SH-SY5Y (cell line): ENCODE data around the gene SLC5A6.
A peak's percentile ranks its signal among the peaks of the same experiment; 100 is the strongest.

Source experiments
- GATA2 ChIP-seq: IDR thresholded peaks from 2 replicates; pipeline ENCODE4 v1.6.1; 2011; ENCODE audit warnings: mild to moderate bottlenecking, low read depth, low read length
- GATA3 ChIP-seq: IDR thresholded peaks from 2 replicates; pipeline ENCODE4 v1.6.1; 2011; ENCODE audit warnings: low read depth, mild to moderate bottlenecking, low read length, moderate library complexity

SLC5A6 gene

GRCh38 chr2:27211943-27212625, at the start of gene SLC5A6, which contains the start of gene ATRAID:
Gene SLC5A6, minus strand, starts transcription at chr2:27212268. Its CDS starts 4,618 bp downstream, at chr2:27207650.
Gene ATRAID, plus strand, starts transcription at chr2:27212041. Its CDS starts 328 bp downstream, at chr2:27212369.
- TF ChIP-seq GATA3 (no peak), GATA2 (no peak; the same call in 1 of the 2 replicates)

GRCh38 chr2:27261241-27261925, 49.3 kb upstream of the SLC5A6 start:
- no peak for TF ChIP-seq GATA3
- no peak for TF ChIP-seq GATA2

- no peak for TF ChIP-seq GATA3
- no peak for TF ChIP-seq GATA2
Measured at GRCh38 chr2:27258051-27258450, 46.0 kb upstream of the SLC5A6 start.

DNA sequence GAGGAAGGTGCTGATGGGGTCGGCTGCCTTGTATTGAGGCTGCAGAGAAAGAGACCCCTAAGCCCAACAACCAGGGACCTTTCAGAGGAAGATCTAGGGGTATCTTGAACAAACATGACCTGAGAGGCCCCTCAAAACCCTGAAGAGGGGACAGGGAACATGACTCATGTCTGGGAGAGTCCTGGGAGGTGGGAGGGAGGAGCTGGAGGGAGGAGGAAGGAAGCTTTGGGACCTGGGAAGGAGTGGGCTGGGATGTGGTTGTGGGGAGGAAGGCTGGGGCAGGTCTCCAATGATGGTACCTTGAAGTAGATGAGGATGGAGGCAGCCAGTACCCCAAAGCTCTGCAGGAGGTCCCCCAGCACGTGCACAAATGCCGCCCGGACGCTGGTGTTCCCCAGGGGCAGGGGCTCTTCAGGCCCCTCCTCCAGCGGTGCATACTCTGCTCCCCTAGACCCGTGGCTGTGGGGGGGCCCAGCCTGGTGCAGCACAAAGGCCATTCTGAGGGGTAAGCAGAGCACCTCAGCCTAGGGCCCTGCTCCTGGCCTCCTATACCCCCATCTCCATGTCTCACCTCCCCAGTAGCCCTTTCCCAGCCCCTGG, 44.9 kb upstream of the SLC5A6 start:
- TF ChIP-seq GATA2 (no peak), GATA3 (no peak)

- TF ChIP-seq GATA3 (no peak), GATA2 (no peak)
Measured at GRCh38 chr2:27255660-27256059, 43.6 kb upstream of the SLC5A6 start.

GRCh38 chr2:27255187-27255586, 43.1 kb upstream of the SLC5A6 start:
- no peak for TF ChIP-seq GATA3
- peak; percentile 70 for TF ChIP-seq GATA2

GRCh38 chr2:27251766-27252165, 39.7 kb upstream of the SLC5A6 start:
- no peak for TF ChIP-seq GATA2
- TF ChIP-seq GATA3 = no peak

- no peak for TF ChIP-seq GATA2
- TF ChIP-seq GATA3 = no peak
Measured at GRCh38 chr2:27250652-27251379, 38.7 kb upstream of the SLC5A6 start.

GRCh38 chr2:27249891-27250651, 38.0 kb upstream of the SLC5A6 start:
- no peak for TF ChIP-seq GATA3
- no peak for TF ChIP-seq GATA2

- no peak for TF ChIP-seq GATA2
- no peak for TF ChIP-seq GATA3
Measured at GRCh38 chr2:27249159-27249890, 37.3 kb upstream of the SLC5A6 start.

DNA sequence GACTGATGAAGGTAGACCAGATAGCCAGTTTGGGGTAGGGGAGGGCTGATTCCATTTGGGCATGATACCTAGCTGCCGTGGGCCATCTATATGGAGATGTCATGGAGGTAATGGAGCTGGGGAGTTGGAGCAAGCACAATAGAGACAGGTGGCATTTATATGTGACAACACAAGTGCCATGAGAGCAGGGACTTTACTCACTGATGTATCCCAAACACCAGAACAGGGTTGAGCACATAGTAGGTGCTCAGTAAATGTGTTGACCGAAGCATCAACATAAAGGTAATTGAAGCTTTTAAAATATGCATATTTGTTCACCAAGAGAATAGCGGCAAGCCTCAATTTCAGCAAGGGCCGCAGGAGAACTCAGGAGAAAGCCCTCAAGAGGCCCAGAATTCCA, 35.8 kb upstream of the SLC5A6 start:
- TF ChIP-seq GATA2 (no peak), GATA3 (no peak)

DNA sequence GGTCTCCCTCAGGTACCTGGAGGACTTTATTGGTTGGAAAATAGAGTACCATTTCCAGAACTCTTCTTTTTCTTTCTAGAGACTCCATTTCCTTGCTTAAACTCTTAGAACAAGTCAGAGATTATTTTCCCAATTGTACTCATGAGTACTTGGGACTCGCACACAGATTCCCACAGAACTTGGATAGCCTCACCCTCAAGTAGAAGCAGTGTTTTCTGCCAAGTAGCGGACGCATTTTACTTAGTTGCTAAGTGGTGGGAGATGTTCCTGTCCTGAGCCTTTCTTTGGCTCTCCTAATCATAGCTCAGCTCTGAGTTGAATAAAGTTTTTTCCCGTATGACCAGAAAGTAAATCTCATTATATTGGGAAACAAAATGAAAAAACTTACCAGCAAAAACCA, 33.6 kb upstream of the SLC5A6 start:
- TF ChIP-seq GATA3 (no peak), GATA2 (no peak)

GRCh38 chr2:27245116-27245515, 33.0 kb upstream of the SLC5A6 start:
- TF ChIP-seq GATA2 = no peak
